ENCODE results near the gene CUL5. TPM values are rescaled to one million over a fixed set of nuclear protein-coding genes. Genes with fewer than 3 reads are reported as not detected.
"Not testable (repeated sequence)": the region's sequence is repeated elsewhere in the genome, so short reads cannot be mapped to it uniquely, and the experiment has no call there.

Gene CUL5
- total RNA-seq, 1 donor from 2014 or later: 27.1 TPM

GRCh38 chr11:108111126-108111525 lies 102.4 kb downstream of the CUL5 start:
- no peak for DNase-seq (ENCODE audit: extremely low read depth, low read depth, low spot score)

GRCh38 chr11:108112057-108112456 lies 103.4 kb downstream of the CUL5 start:
- no peak for DNase-seq (ENCODE audit: extremely low read depth, low read depth, low spot score)

GRCh38 chr11:108115500-108116140 lies 106.9 kb downstream of the CUL5 start:
- no peak for DNase-seq (ENCODE audit: extremely low read depth, low read depth, low spot score)

GRCh38 chr11:108117746-108118371 lies 109.2 kb downstream of the CUL5 start:
- no peak for DNase-seq (ENCODE audit: extremely low read depth, low read depth, low spot score)

- DNase-seq (ENCODE audit: extremely low read depth, low read depth, low spot score): not testable (repeated sequence)
These were observed 112.2 kb downstream of the CUL5 start for GRCh38 chr11:108120936-108121273.

GRCh38 chr11:108121274-108122155 lies 112.8 kb downstream of the CUL5 start, which contains the start of gene ACAT1:
Gene ACAT1, plus strand, starts transcription at chr11:108121567. Its CDS starts 40 bp downstream, at chr11:108121607.
- peak; percentile 51 for DNase-seq (ENCODE audit: extremely low read depth, low read depth, low spot score)

- DNase-seq (ENCODE audit: extremely low read depth, low read depth, low spot score): no peak
These were observed 113.5 kb downstream of the CUL5 start for GRCh38 chr11:108122166-108122628.

- no peak for DNase-seq (ENCODE audit: extremely low read depth, low read depth, low spot score)
These were observed 116.4 kb downstream of the CUL5 start for GRCh38 chr11:108125096-108125495.

- no peak for DNase-seq (ENCODE audit: extremely low read depth, low read depth, low spot score)
These were observed 120.1 kb downstream of the CUL5 start for GRCh38 chr11:108128772-108129171.

- no peak for DNase-seq (ENCODE audit: extremely low read depth, low read depth, low spot score)
These were observed 123.3 kb downstream of the CUL5 start for GRCh38 chr11:108131993-108132392.

- not testable (repeated sequence) for DNase-seq (ENCODE audit: extremely low read depth, low read depth, low spot score)
These were observed 124.4 kb downstream of the CUL5 start for GRCh38 chr11:108132993-108133538.

- no peak for DNase-seq (ENCODE audit: extremely low read depth, low read depth, low spot score)
These were observed 127.3 kb downstream of the CUL5 start for GRCh38 chr11:108135845-108136544.

- no peak for DNase-seq (ENCODE audit: extremely low read depth, low read depth, low spot score)
These were observed 128.5 kb downstream of the CUL5 start for GRCh38 chr11:108137212-108137611.

- no peak for DNase-seq (ENCODE audit: extremely low read depth, low read depth, low spot score)
These were observed 133.6 kb downstream of the CUL5 start for GRCh38 chr11:108142304-108142703.

GRCh38 chr11:108144615-108145014 lies 135.9 kb downstream of the CUL5 start:
- DNase-seq (ENCODE audit: extremely low read depth, low read depth, low spot score): no peak

GRCh38 chr11:108147150-108147549 lies 138.5 kb downstream of the CUL5 start:
- DNase-seq (ENCODE audit: extremely low read depth, low read depth, low spot score): no peak

GRCh38 chr11:108148556-108148955 lies 139.9 kb downstream of the CUL5 start:
- no peak for DNase-seq (ENCODE audit: extremely low read depth, low read depth, low spot score)

- no peak for DNase-seq (ENCODE audit: extremely low read depth, low read depth, low spot score)
These were observed 145.9 kb downstream of the CUL5 start for GRCh38 chr11:108154591-108154990.

All from glomerular endothelial cell (primary cell).